Ecto neural progenitor cell (in vitro differentiated cells): ENCODE measurements around the gene ZNF443.
"Not testable (repeated sequence)": the region's sequence is repeated elsewhere in the genome, so short reads cannot be mapped to it uniquely, and the experiment has no call there.

Experiments used
- DNase-seq: peaks from one replicate; pipeline ENCODE4 v3.0.0-alpha.2; 2018; ENCODE audit warnings: low spot score

The ZNF443 gene

DNA sequence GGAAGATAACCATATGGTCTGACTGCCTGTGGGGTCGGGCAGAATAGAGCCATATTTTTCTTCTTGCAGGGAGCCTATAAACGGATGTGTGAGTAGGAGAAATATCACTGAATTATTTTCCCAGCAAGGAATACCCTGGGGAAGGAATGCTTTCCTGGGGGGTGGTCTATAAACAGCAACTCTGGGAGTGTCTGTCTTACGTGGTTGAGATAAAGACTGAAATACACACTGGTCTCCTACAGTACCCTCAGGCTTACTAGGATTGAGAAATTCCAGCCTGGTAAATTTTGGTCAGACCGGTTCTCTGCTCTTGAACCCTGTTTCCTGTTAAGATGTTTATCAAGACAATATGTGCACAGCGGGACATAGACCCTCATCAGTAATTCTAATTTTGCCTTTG is 23.5 kb downstream of the ZNF443 start:
- not testable (repeated sequence) for DNase-seq

DNA sequence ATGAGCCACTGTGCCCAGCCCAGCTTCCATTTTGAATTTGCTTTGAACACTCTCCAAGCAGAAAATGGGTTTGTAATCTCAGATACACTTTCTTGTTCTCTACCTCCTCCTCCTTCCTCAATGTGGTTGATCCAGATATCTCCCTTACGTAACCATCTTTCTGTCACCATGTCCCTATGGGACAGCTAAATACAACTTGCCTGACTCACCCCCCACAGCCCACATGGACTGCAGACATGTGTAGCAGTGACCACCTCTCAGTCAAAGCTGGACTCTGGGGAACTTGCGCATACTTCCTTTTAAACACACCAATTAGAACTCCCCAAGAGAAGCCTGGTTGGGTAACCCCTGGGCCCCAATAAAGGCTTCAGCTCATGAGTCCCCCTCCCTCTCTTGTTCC is 28.9 kb downstream of the ZNF443 start:
- DNase-seq: no peak

DNA sequence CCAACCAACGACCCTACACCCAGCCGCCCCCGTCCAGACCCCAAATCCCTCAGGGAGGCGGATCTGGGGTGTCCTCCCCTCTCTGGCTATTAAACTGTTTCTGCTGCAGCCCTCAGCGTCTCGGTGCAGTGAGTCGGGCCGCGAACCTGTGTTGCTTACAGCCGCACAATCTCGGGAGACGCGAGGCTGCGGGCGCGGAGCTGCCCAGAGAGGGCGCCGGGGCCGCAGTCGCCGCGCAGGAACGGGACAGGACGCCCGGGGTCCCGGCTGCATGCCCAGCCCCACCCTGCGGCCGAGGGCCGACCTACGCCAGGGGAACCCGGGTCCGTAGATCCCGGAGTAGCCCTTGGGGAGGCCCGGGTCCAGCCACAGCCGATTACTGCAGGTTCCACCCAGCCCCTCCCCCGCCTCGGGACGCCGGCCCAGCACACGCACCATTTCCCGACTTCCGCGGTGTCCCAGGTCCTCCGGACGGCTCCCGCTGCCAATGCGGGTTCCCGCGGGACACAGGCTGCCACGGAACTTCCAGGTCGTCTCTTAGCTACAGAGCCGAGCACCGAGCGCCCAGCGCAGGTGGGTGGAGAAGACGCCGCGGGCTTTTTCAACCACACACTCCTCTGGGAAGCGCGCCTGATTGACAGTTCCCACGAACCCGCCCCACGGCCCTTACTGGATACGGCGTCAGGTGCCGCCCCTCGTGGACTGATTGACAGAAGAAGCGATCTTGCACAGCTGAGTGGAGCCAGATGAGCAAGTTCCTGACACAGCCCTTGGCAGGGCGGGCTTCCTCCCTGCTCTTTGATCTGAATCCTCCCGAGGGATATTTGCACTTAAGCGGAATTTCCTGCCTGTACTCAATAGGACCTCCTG is 40.0 kb downstream of the ZNF443 start, which contains the start of gene ZNF799:
Gene ZNF799 (minus strand): TSS at position 639 of the 870 bp plus-strand sequence. CDS start 201 bp downstream, at position 438.
- peak; percentile 96 for DNase-seq

DNA sequence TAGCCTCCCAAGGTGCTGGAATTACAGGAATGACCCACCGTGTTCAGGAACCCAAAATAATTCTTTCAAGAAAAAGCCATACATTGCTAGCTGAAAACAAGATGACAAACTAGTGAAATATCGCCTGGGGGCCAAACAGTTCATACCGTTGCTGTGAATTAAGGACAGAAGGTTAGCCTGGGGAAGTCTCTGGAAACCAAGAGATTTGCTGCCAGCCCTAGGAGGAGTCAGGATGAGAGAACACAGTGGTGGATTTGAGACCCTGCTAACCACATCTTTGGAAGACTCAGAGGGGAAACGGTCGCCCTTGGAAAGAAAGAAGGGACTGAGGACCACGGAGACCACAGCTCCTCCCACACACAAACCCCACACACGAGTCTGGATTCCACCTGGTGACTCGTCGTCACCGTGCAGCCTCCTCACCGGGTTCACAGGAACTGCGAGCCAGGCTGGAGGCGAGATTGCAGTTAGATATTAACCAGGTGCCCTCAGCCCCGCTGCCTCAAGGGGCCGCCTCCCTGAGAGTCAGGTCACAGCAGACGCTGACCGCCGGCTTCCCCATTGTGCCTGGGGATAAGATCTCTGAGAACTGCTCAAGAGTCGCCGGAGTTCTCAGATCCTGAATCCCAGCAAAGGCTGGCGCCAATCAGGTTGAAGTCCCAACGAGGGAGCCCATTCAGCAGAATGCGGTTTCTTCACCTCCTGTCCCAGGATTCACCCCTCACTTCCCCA is 40.8 kb downstream of the ZNF443 start:
- DNase-seq: peak; percentile 49

DNA sequence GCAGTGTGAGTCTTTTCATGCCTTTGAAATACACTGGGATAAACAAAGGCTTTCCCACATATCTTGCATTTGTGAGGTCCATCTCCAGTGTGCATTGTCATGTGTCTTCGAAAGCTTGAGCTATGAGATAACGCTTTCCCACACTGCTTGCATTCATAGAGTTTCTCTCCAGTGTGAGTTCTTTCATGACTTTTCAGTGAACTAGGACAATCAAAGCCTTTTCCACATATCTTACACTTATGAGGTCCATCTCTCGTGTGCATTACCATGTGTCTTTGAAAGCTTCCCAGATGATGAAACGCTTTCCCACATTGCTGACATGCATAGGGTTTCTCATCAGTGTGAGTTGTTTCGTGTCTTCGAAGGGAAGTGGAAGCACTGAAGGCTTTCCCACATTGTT is 49.7 kb downstream of the ZNF443 start:
- not testable (repeated sequence) for DNase-seq

DNA sequence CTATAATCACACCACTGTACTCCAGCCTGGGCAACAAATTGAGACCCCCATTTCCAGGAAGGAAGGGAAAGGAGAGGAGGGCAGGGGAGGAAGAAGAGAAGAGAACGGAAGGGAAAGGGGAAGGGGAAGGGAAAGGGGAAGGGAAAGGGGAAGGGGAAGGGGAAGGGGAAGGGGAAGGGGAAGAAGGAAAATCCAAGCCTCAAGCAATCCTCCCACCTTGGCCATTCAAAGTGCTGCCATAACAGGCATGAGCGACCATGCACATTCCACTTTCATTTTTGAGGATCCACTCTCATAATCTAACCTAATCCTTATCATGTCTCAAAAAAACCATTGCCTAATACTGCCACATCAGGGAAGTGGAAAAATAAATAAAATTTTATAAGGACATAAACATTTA is 54.5 kb downstream of the ZNF443 start:
- not testable (repeated sequence) for DNase-seq

DNA sequence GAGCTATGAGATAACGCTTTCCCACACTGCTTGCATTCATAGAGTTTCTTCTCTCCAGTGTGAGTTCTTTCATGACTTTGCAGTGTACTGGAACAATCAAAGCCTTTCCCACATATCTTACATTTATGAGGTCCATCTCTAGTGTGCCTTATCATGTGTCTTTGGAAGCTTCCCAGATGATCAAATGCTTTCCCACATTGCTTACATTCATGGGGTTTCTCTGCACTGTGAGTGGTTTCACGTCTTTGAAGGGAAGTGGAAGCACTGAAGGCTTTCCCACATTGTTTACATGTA is 60.4 kb downstream of the ZNF443 start:
- no peak for DNase-seq

DNA sequence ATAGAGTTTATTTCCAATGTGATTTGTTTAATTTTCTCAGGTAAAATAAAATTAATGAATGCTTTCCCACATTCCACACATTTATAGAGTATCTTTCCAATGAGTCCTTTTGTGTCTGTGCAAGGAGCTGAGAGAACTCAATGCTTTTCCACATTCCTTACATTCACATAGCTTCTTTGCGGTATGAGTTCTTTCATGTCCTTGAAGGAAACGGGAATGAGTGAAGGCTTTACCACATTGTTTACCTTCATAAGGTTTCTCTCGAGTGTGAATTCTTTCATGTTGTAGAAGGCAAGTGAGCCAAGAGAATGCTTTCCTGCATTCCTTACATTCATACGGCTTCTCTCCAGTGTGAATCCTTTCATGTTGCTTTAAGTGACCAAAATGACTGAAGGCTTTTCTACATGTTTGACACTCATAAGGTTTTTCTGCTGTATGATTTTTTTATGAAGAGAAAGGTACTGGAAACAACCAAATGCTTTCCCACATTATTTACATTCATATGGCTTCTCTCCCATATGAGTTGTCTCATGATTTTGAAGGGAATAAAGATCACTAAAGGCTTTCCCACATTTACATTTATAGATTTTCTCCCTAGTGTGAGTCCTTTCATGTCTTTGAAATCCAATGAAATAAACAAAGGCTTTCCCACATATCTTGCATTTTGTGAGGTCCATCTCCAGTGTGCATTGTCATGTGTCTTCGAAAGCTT is 60.9 kb downstream of the ZNF443 start:
- no peak for DNase-seq
